H9 (cell line): ENCODE data around the gene RBM15. TPM values are rescaled to one million over a fixed set of nuclear protein-coding genes. Genes with fewer than 3 reads are reported as not detected.

Experiments used
- DNase-seq: peaks from one replicate; pipeline ENCODE4 v3.0.0-alpha.2; 2017
- H2AFZ ChIP-seq: one replicate; pipeline ENCODE4 v1.6.1; 2013; ENCODE audit warnings: mild to moderate bottlenecking, low read length, control low read depth, moderate library complexity
- H2AK5ac ChIP-seq: 2 replicates; pipeline ENCODE4 v1.6.1; 2013; ENCODE audit warnings: low read length, control low read depth, mixed read lengths; ENCODE audit not compliant: insufficient read length
- H2BK120ac ChIP-seq: one replicate; pipeline ENCODE4 v1.6.1; 2013; ENCODE audit warnings: low read depth, mild to moderate bottlenecking, low read length, control low read depth, inconsistent platforms; ENCODE audit not compliant: poor library complexity, severe bottlenecking
- H2BK12ac ChIP-seq: 2 replicates; pipeline ENCODE4 v1.6.1; 2013; ENCODE audit warnings: low read length, control low read depth, mixed read lengths, low read depth; ENCODE audit not compliant: insufficient read length
- H2BK15ac ChIP-seq: 2 replicates; pipeline ENCODE4 v1.6.1; 2013; ENCODE audit warnings: low read depth, low read length, control low read depth
- H2BK20ac ChIP-seq: one replicate; pipeline ENCODE4 v1.6.1; 2013; ENCODE audit warnings: low read depth, mild to moderate bottlenecking, low read length, control low read depth, inconsistent platforms; ENCODE audit not compliant: poor library complexity, severe bottlenecking
- H2BK5ac ChIP-seq: 2 replicates; pipeline ENCODE4 v1.6.1; 2013; ENCODE audit warnings: low read length, control low read depth, mixed read lengths; ENCODE audit not compliant: insufficient read length
- H3K14ac ChIP-seq: 2 replicates; pipeline ENCODE4 v1.6.1; 2013; ENCODE audit warnings: low read length, control low read depth; ENCODE audit not compliant: insufficient read depth
- H3K18ac ChIP-seq: 2 replicates; pipeline ENCODE4 v1.6.1; 2013; ENCODE audit warnings: low read depth, mild to moderate bottlenecking, mixed read lengths, low read length, control low read depth; ENCODE audit not compliant: insufficient read length
- H3K23ac ChIP-seq: 2 replicates; pipeline ENCODE4 v1.6.1; 2013; ENCODE audit warnings: low read length, control low read depth, mixed read lengths, low read depth; ENCODE audit not compliant: insufficient read length
- H3K23me2 ChIP-seq: 2 replicates; pipeline ENCODE4 v1.6.1; 2013; ENCODE audit warnings: low read depth, mild to moderate bottlenecking, mixed read lengths, low read length, control low read depth; ENCODE audit not compliant: insufficient read length, poor library complexity, severe bottlenecking
- H3K27ac ChIP-seq: 2 replicates; pipeline ENCODE4 v1.5.1; 2013; ENCODE audit warnings: low read length, control low read depth, mixed read lengths, low read depth; ENCODE audit not compliant: insufficient read length
- H3K27me3 ChIP-seq: 2 replicates; pipeline ENCODE4 v1.6.1; 2013; ENCODE audit warnings: low read length, control low read depth, inconsistent platforms; ENCODE audit not compliant: insufficient read depth
- H3K4ac ChIP-seq: 2 replicates; pipeline ENCODE4 v1.6.1; 2013; ENCODE audit warnings: low read depth, mild to moderate bottlenecking, control low read depth, inconsistent platforms, low read length, moderate library complexity
- H3K4me1 ChIP-seq: 2 replicates; pipeline ENCODE4 v1.6.1; 2013; ENCODE audit warnings: low read length, control low read depth, inconsistent platforms; ENCODE audit not compliant: insufficient read depth
- H3K4me2 ChIP-seq: 2 replicates; pipeline ENCODE4 v1.6.1; 2013; ENCODE audit warnings: low read length, control low read depth, mixed read lengths; ENCODE audit not compliant: insufficient read length, insufficient read depth
- H3K56ac ChIP-seq: 2 replicates; pipeline ENCODE4 v1.6.1; 2013; ENCODE audit warnings: low read depth, mild to moderate bottlenecking, mixed read lengths, low read length, control low read depth; ENCODE audit not compliant: insufficient read length
- H3K79me1 ChIP-seq: 2 replicates; pipeline ENCODE4 v1.6.1; 2013; ENCODE audit warnings: low read depth, mild to moderate bottlenecking, moderate library complexity, low read length, control low read depth, inconsistent platforms; ENCODE audit not compliant: insufficient read depth, poor library complexity, severe bottlenecking
- H3K79me2 ChIP-seq: 2 replicates; pipeline ENCODE4 v1.6.1; 2013; ENCODE audit warnings: low read length, control low read depth, inconsistent platforms; ENCODE audit not compliant: insufficient read depth
- H3K9ac ChIP-seq: 2 replicates; pipeline ENCODE4 v1.6.1; 2013; ENCODE audit warnings: low read length, control low read depth, mixed read lengths; ENCODE audit not compliant: insufficient read length; ENCODE audit errors: extremely low read depth
- H3K9me3 ChIP-seq: one replicate; pipeline ENCODE4 v1.6.1; 2013; ENCODE audit warnings: low read depth, low read length, inconsistent platforms; ENCODE audit not compliant: control insufficient read depth
- H3T11ph ChIP-seq: one replicate; pipeline ENCODE4 v1.6.1; 2013; ENCODE audit warnings: mild to moderate bottlenecking, low read length, control low read depth, inconsistent platforms
- H4K20me1 ChIP-seq: one replicate; pipeline ENCODE4 v1.6.1; 2013; ENCODE audit not compliant: control insufficient read depth, insufficient read length, insufficient read depth
- H4K5ac ChIP-seq: 2 replicates; pipeline ENCODE4 v1.6.1; 2013; ENCODE audit warnings: low read depth, mild to moderate bottlenecking, mixed read lengths, low read length, control low read depth; ENCODE audit not compliant: insufficient read length
- H4K8ac ChIP-seq: replicated peaks from 2 replicates; pipeline ENCODE4 v1.6.1; 2013; ENCODE audit warnings: low read length, control low read depth, mixed read lengths, low read depth; ENCODE audit not compliant: insufficient read length
- H4K91ac ChIP-seq: 2 replicates; pipeline ENCODE4 v1.6.1; 2013; ENCODE audit warnings: low read depth, mild to moderate bottlenecking, moderate library complexity, mixed read lengths, low read length, control low read depth; ENCODE audit not compliant: insufficient read length
- H3K27ac Mint-ChIP-seq, 3 experiments: 2 replicates in 2 of 3; 3 replicates in 1 of 3; pipeline ENCODE4 v1.8.0; 2020 to 2021; ENCODE audit warnings: mixed read lengths in 3 of 3, mild to moderate bottlenecking in 1 of 3, moderate library complexity in 1 of 3
- H3K27me3 Mint-ChIP-seq: 2 replicates; pipeline ENCODE4 v1.8.0; 2021; ENCODE audit warnings: low read depth, mild to moderate bottlenecking, moderate library complexity, mixed read lengths
- H3K36me3 Mint-ChIP-seq, 3 experiments: 2 replicates in 2 of 3; 3 replicates in 1 of 3; pipeline ENCODE4 v1.8.0; 2020 to 2021; ENCODE audit warnings: low read depth in 3 of 3, mixed read lengths in 3 of 3; ENCODE audit not compliant: insufficient read depth in 1 of 3
- H3K4me1 Mint-ChIP-seq, 2 experiments: 2 replicates each; pipeline ENCODE4 v1.8.0; 2020; ENCODE audit warnings: mixed read lengths in 2 of 2
- H3K4me3 Mint-ChIP-seq, 2 experiments: 2 replicates in 1 of 2; 3 replicates in 1 of 2; pipeline ENCODE4 v1.8.0; 2020 to 2021; ENCODE audit warnings: mild to moderate bottlenecking in 2 of 2, mixed read lengths in 2 of 2, moderate library complexity in 1 of 2
- H3K9me3 Mint-ChIP-seq, 2 experiments: 2 replicates in 1 of 2; 3 replicates in 1 of 2; pipeline ENCODE4 v1.8.0; 2020; ENCODE audit warnings: mild to moderate bottlenecking in 2 of 2, mixed read lengths in 2 of 2, moderate library complexity in 1 of 2
- CTCF ChIP-seq: fragments of 200-600 bp; sonication (generic); conservative IDR thresholded peaks from 3 replicates; pipeline ENCODE4 v1.8.0; 2021; ENCODE audit warnings: antibody characterized with exemption, mild to moderate bottlenecking
- WGBS: extraction: QIAGEN DNeasy Blood & Tissue Kit; methylation state at CpG from one replicate; pipeline ENCODE4 v1.1.7; 2013; ENCODE audit warnings: missing lambda C conversion rate, low lambda C conversion rate, mixed read lengths; ENCODE audit not compliant: insufficient read length; ENCODE audit errors: extremely low coverage; 5-methylcytosine and 5-hydroxymethylcytosine counted together
- total RNA-seq: library from RNA; stranded (reverse); gene quantifications from 2 replicates; pipeline ENCODE4 v1.2.1, GENCODE V29; 2021

RBM15 gene
- total RNA-seq, 1 experiment from 2014 or later: 62.0 TPM

- Histone ChIP-seq H2BK12ac (no peak overlapping the region), H3K23ac (no peak overlapping the region), H3K9ac (no peak overlapping the region), H3K4ac (no peak overlapping the region), H4K20me1 (no peaks in the 10 kb centered on the region), H2AK5ac (no peak overlapping the region), H2AFZ (no peak overlapping the region), H3K56ac (no peak overlapping the region), H3K14ac (no peak overlapping the region), H3T11ph (no peak overlapping the region), H2BK5ac (no peak overlapping the region), H3K23me2 (no peaks in the 10 kb centered on the region), H2BK15ac (no peak overlapping the region), H2BK120ac (no peak overlapping the region), H4K5ac (no peak overlapping the region), H3K79me2 (no peaks in the 10 kb centered on the region), H3K4me1 (no peaks in the 10 kb centered on the region), H3K4me2 (no peak overlapping the region), H3K79me1 (no peaks in the 10 kb centered on the region), H2BK20ac (no peak overlapping the region), H3K27ac (no peak overlapping the region), H3K27me3 (no peaks in the 10 kb centered on the region), H3K18ac (no peak overlapping the region), H4K8ac (no peak overlapping the region), H4K91ac (no peak overlapping the region), H3K9me3 (no peaks in the 10 kb centered on the region)
- Mint-ChIP-seq H3K9me3 (no peaks in the 10 kb centered on the region; a peak in 1 of 5 replicates), H3K27me3 (no peaks in the 10 kb centered on the region), H3K4me3 (no peak overlapping the region), H3K4me1 (peaks cover 18 to 24% of the 10 kb centered on the region in 2 experiments), H3K27ac (no peak overlapping the region), H3K36me3 (peaks cover 9 to 25% (median 11%) of the 10 kb centered on the region in 3 experiments)
- WGBS: no CpG with 5 or more reads among the region's 3 CpGs
- no peak for TF ChIP-seq CTCF
- DNase-seq: no peak
These were observed 55.3 kb downstream of the RBM15 start for GRCh38 chr1:110394493-110394820.

Other genes starting within 250 kb of the RBM15 start
- gene UBL4B, start 226.9 kb upstream of the RBM15 start, total RNA-seq: not detected in 2 replicates
- gene SLC6A17, start 188.9 kb upstream of the RBM15 start, total RNA-seq: 0.17 and 0.46 TPM in 2 replicates
- gene KCNC4, start 129.1 kb upstream of the RBM15 start, total RNA-seq: 8.4 and 8.9 TPM in 2 replicates
- 0.17 TPM in 1 of 2 replicates, not detected in the other for gene SLC16A4, start 51.6 kb downstream of the RBM15 start, total RNA-seq
- gene LAMTOR5, start 68.3 kb downstream of the RBM15 start, total RNA-seq: 108 and 111 TPM in 2 replicates
- not detected in 2 replicates for gene PROK1, start 111.8 kb downstream of the RBM15 start, total RNA-seq
- gene KCNA10, start 179.8 kb downstream of the RBM15 start, total RNA-seq: not detected in 2 replicates